HepG2 (cell line): Measurements from ENCODE around the gene PLG. TPM values are rescaled to one million over a fixed set of nuclear protein-coding genes. Genes with fewer than 3 reads are reported as not detected.

ENCODE experiments used
- ATAC-seq: fragments of 200-7000 bp; cut with Tn5 transposase; 3 replicates; pipeline ENCODE4 v1.9.1; 2020; ENCODE audit warnings: mild to moderate bottlenecking, moderate library complexity
- BruUV-seq: library from RNA; stranded (reverse); fragments of 400-500 nt; replicated peaks from 2 replicates; lab custom pipeline; 2021; lab: Mats Ljungman, UMichigan
- CTCF ChIA-PET: fragments of 300-600 bp; formaldehyde crosslinking; extraction: SDS; loops from one replicate; lab custom pipeline; 2021; ENCODE audit warnings: low total read pairs, inconsistent platforms, low intra/inter-chr PET ratio; lab: Yijun Ruan, JAX
- POLR2A ChIA-PET: fragments of 350-600 bp; sonication (Branson Sonifier 250); formaldehyde crosslinking; loops from one replicate; lab custom pipeline; 2020; ENCODE audit warnings: antibody characterized with exemption, inconsistent platforms; lab: Yijun Ruan, JAX
- DNase-seq: peaks from one replicate; pipeline ENCODE4 v3.0.0-alpha.2; 2015; ENCODE audit warnings: low spot score
- FAIRE-seq: peaks from 3 replicates; lab custom pipeline; 2011; peaks lifted over from hg19 to GRCh38; lab: Jason Lieb, UNC
- H2AFZ ChIP-seq: one replicate; pipeline ENCODE4 v1.6.1; 2011; ENCODE audit warnings: low read length, inconsistent platforms
- H3K27ac ChIP-seq: fragments of 300-600 bp; 3 replicates; pipeline ENCODE4 v1.8.0; 2011; ENCODE audit warnings: mixed run types, mild to moderate bottlenecking, mixed read lengths, low read length, inconsistent platforms; ENCODE audit not compliant: insufficient read depth; ENCODE audit errors: extremely low read length
- H3K27me3 ChIP-seq, 2 experiments: fragments of 200-600 bp in 1 of 2; 2 replicates in 1 of 2; 3 replicates in 1 of 2; pipeline versions ENCODE4 v1.6.0 to v1.8.0; 2011; ENCODE audit warnings: low read length in 2 of 2, mild to moderate bottlenecking in 2 of 2, moderate library complexity in 2 of 2, inconsistent platforms in 1 of 2; ENCODE audit not compliant: insufficient read depth in 2 of 2, control insufficient read depth in 1 of 2
- H3K36me3 ChIP-seq, 2 experiments: fragments of 200-600 bp in 1 of 2; replicated peaks in 1 of 2; 2 replicates in 1 of 2; 3 replicates in 1 of 2; pipeline versions ENCODE4 v1.5.1 to v1.8.0; 2011; ENCODE audit warnings: low read length in 2 of 2, inconsistent platforms in 1 of 2; ENCODE audit not compliant: insufficient read depth in 2 of 2, control insufficient read depth in 1 of 2
- H3K4me1 ChIP-seq: 2 replicates; pipeline ENCODE4 v1.5.1; 2012; ENCODE audit warnings: low read length, inconsistent platforms; ENCODE audit not compliant: insufficient read depth
- H3K4me2 ChIP-seq: 2 replicates; pipeline ENCODE4 v1.6.0; 2011; ENCODE audit warnings: low read depth, low read length, inconsistent platforms
- H3K4me3 ChIP-seq, 3 experiments: fragments of 200-600 bp in 1 of 3; sonication (generic), shearing (Covaris generic) in 1 of 3; replicated peaks in 1 of 3; 2 replicates each; pipeline ENCODE4 v1.5.1; 2011 to 2016; ENCODE audit warnings: low read length in 3 of 3, inconsistent platforms in 2 of 3, low read depth in 2 of 3, mild to moderate bottlenecking in 2 of 3, control low read depth in 1 of 3, mixed read lengths in 1 of 3; ENCODE audit not compliant: insufficient read depth in 1 of 3
- H3K79me2 ChIP-seq: one replicate; pipeline ENCODE4 v1.6.1; 2011; ENCODE audit warnings: low read length, inconsistent platforms; ENCODE audit not compliant: insufficient read depth
- H3K9ac ChIP-seq: 2 replicates; pipeline ENCODE4 v1.6.0; 2011; ENCODE audit warnings: mild to moderate bottlenecking, low read depth, low read length, inconsistent platforms; ENCODE audit not compliant: insufficient read depth
- H3K9me3 ChIP-seq: 2 replicates; pipeline ENCODE4 v1.5.1; 2012; ENCODE audit warnings: mild to moderate bottlenecking, low read length
- H4K20me1 ChIP-seq: 2 replicates; pipeline ENCODE4 v1.6.0; 2011; ENCODE audit warnings: inconsistent platforms, mild to moderate bottlenecking, low read length, moderate library complexity; ENCODE audit not compliant: insufficient read depth
- CENPX ChIP-seq: sonication (generic); formaldehyde crosslinking; IDR thresholded peaks from 2 replicates; pipeline ENCODE4 v1.9.0; 2021; ENCODE audit warnings: mild to moderate bottlenecking, missing genetic modification reagents, moderate library complexity
- DZIP1 ChIP-seq: sonication (generic); formaldehyde crosslinking; IDR thresholded peaks from 2 replicates; pipeline ENCODE4 v1.5.0; 2020; ENCODE audit warnings: mild to moderate bottlenecking, missing genetic modification reagents
- POLR2G ChIP-seq: fragments of 200-400 bp; formaldehyde crosslinking; IDR thresholded peaks from 2 replicates; pipeline ENCODE4 v1.6.1; 2018; ENCODE audit warnings: mild to moderate bottlenecking, low read depth, low read length, moderate library complexity
- RBFOX2 ChIP-seq: fragments of 200-400 bp; formaldehyde crosslinking; IDR thresholded peaks from 2 replicates; pipeline ENCODE4 v1.6.1; 2017; ENCODE audit warnings: low read depth, mild to moderate bottlenecking, low read length
- THRA ChIP-seq: sonication (generic); formaldehyde crosslinking; IDR thresholded peaks from 2 replicates; pipeline ENCODE4 v1.4.0; 2020; ENCODE audit warnings: missing genetic modification reagents, borderline replicate concordance
- ZBTB34 ChIP-seq: sonication (generic); formaldehyde crosslinking; IDR thresholded peaks from 2 replicates; pipeline ENCODE4 v1.8.0; 2022; ENCODE audit warnings: mild to moderate bottlenecking, missing genetic modification reagents
- ZMYM4 ChIP-seq: sonication (generic); formaldehyde crosslinking; IDR thresholded peaks from 2 replicates; pipeline ENCODE4 v1.8.1; 2023; ENCODE audit warnings: mild to moderate bottlenecking, missing genetic modification reagents
- ZNF274 ChIP-seq: sonication (generic); formaldehyde crosslinking; IDR thresholded peaks from 2 replicates; pipeline ENCODE4 v1.5.1; 2020; ENCODE audit warnings: mild to moderate bottlenecking, missing genetic modification reagents
- ZNF414 ChIP-seq: sonication (generic); formaldehyde crosslinking; IDR thresholded peaks from 2 replicates; pipeline ENCODE4 v1.5.0; 2020; ENCODE audit warnings: missing genetic modification reagents
- ZNF513 ChIP-seq: sonication (generic); formaldehyde crosslinking; conservative IDR thresholded peaks from 2 replicates; pipeline ENCODE4 v1.5.0; 2020; ENCODE audit warnings: missing genetic modification reagents
- ZNF784 ChIP-seq: sonication (generic); formaldehyde crosslinking; IDR thresholded peaks from 2 replicates; pipeline ENCODE4 v1.5.1; 2020; ENCODE audit warnings: missing genetic modification reagents, mild to moderate bottlenecking, borderline replicate concordance
- ZNF841 ChIP-seq: sonication (generic); formaldehyde crosslinking; IDR thresholded peaks from 2 replicates; pipeline ENCODE4 v1.8.1; 2023; ENCODE audit warnings: missing genetic modification reagents, borderline replicate concordance
- WGBS: methylation state at CpG from one replicate; pipeline ENCODE4 v1.1.6; 2017; ENCODE audit warnings: low lambda C conversion rate; 5-methylcytosine and 5-hydroxymethylcytosine counted together
- in situ Hi-C: cut with HindIII; loops from 2 replicates; pipeline ENCODE4 v1.10.0; 2017; ENCODE audit warnings: low pct_unique_long_range_greater_than_20kb; ENCODE audit not compliant: extremely low pct_ligation_motif_present
- intact Hi-C: fragments of 100-400 bp; cut with micrococcal nuclease; formaldehyde crosslinking; loops from one replicate; pipeline ENCODE4 v1.10.0; 2022; ENCODE audit not compliant: unreplicated experiment
- polyA plus RNA-seq, 8 experiments: library from polyadenylated mRNA; depleted of rRNA in 3 of 8; stranded (reverse) in 7 of 8; unstranded in 1 of 8; fragments of >200 nt; fragmentation: Illumina TruSeq in 4 of 8; extraction: Trizol in 4 of 8; gene quantifications; 2 replicates each; pipeline versions ENCODE4 v1.2.1 to v1.2.3, GENCODE V29; 2011 to 2016; ENCODE audit warnings: low read depth in 4 of 8, missing spikeins in 1 of 8, mixed read lengths in 1 of 8; ENCODE audit not compliant: insufficient read depth in 1 of 8
- total RNA-seq, 5 experiments: library from RNA; depleted of rRNA; stranded (reverse); fragments of >200 nt; fragmentation: Illumina TruSeq; extraction: Trizol; gene quantifications; 2 replicates each; pipeline ENCODE4 v1.2.3, GENCODE V29; 2016; ENCODE audit warnings: low read depth in 1 of 5

Gene PLG
- total and polyA plus RNA-seq, 2 of the 13 experiments (the other 11 are each of a cell fraction or from before 2014, with no cell fraction given) = 1.7 to 10.7 TPM

GRCh38 chr6:160667639-160668481 lies 34.2 kb upstream of the PLG start:
- no peak overlapping the region for H3K4me2 ChIP-seq
- 9% methylated on average over 7 of the region's 9 CpGs for WGBS
- ATAC-seq (peak; percentile 98), FAIRE-seq (peak; percentile 88), DNase-seq (peak; percentile 50)
- H4K20me1 ChIP-seq = no peaks in the 10 kb centered on the region
- no peaks in the 10 kb centered on the region for H3K79me2 ChIP-seq
- ChIA-PET CTCF (interaction anchor here (2.1 kb wide), 1 partner anchor 148 kb away, joined by 17 read pairs; no protein-coding TSS in a partner anchor), POLR2A (no interaction called here)
- no peaks in the 10 kb centered on the region for H3K9me3 ChIP-seq
- in situ Hi-C loops = loop anchor here (25.0 kb wide), 1 partner anchor 156 kb away; no protein-coding TSS in a partner anchor
- H3K27ac ChIP-seq = no peak overlapping the region
- BruUV-seq = no TSS peak
- no peak overlapping the region for H3K9ac ChIP-seq
- H2AFZ ChIP-seq = no peak overlapping the region
- H3K27me3 ChIP-seq = no peaks in the 10 kb centered on the region
- no peak overlapping the region for H3K4me3 ChIP-seq
- no peaks in the 10 kb centered on the region for H3K36me3 ChIP-seq
- H3K4me1 ChIP-seq = no peaks in the 10 kb centered on the region
- intact Hi-C loops = loop anchor here (1.0 kb wide), 1 partner anchor 148 kb away; no protein-coding TSS in a partner anchor
- TF ChIP-seq DZIP1 (CRISPR knock-in tag) (no peak), RBFOX2 (no peak), ZNF784 (CRISPR knock-in tag) (peak; percentile 98), ZMYM4 (peak; percentile 48; the same call in 1 of the 2 replicates), CENPX (CRISPR knock-in tag) (no peak), ZNF274 (0 out of 2 replicates have a peak, but pooled peaks have one; percentile 14), ZNF841 (CRISPR knock-in tag) (no peak), ZNF513 (CRISPR knock-in tag) (no peak), ZBTB34 (CRISPR knock-in tag) (no peak), THRA (CRISPR knock-in tag) (no peak), POLR2G (no peak), ZNF414 (CRISPR knock-in tag) (no peak)
